HEK293T (cell line): Measurements from ENCODE around the gene OR10A3.

Experiments used
- ARNT ChIP-seq: fragments of 450-650 bp; IDR thresholded peaks from 2 replicates; pipeline ENCODE4 v1.6.1; 2017; ENCODE audit warnings: mild to moderate bottlenecking
- BHLHE40 ChIP-seq: fragments of 450-650 bp; IDR thresholded peaks from 2 replicates; pipeline ENCODE4 v1.6.1; 2016; ENCODE audit warnings: mild to moderate bottlenecking, moderate library complexity, borderline replicate concordance
- ELF4 ChIP-seq: fragments of 450-650 bp; IDR thresholded peaks from 2 replicates; pipeline ENCODE4 v1.6.1; 2017; ENCODE audit warnings: antibody characterized with exemption
- FOXA1 ChIP-seq: fragments of 450-650 bp; IDR thresholded peaks from 2 replicates; pipeline ENCODE4 v1.6.1; 2016; ENCODE audit warnings: mild to moderate bottlenecking
- FOXM1 ChIP-seq: fragments of 450-650 bp; IDR thresholded peaks from 2 replicates; pipeline ENCODE4 v1.6.1; 2017; ENCODE audit warnings: mild to moderate bottlenecking, borderline replicate concordance
- NFRKB ChIP-seq: fragments of 450-650 bp; IDR thresholded peaks from 2 replicates; pipeline ENCODE4 v1.6.1; 2016; ENCODE audit warnings: mild to moderate bottlenecking, moderate library complexity
- SP1 ChIP-seq: fragments of 450-650 bp; IDR thresholded peaks from 2 replicates; pipeline ENCODE4 v1.6.1; 2017
- SUZ12 ChIP-seq: fragments of 450-650 bp; IDR thresholded peaks from 2 replicates; pipeline ENCODE4 v1.6.1; 2016; ENCODE audit warnings: mild to moderate bottlenecking
- TARDBP ChIP-seq: fragments of 450-650 bp; IDR thresholded peaks from 2 replicates; pipeline ENCODE4 v1.6.1; 2016
- ZNF384 ChIP-seq: fragments of 450-650 bp; IDR thresholded peaks from 2 replicates; pipeline ENCODE4 v1.6.1; 2016

GRCh38 chr11:7896009-7896785, 45.3 kb downstream of the OR10A3 start:
- TF ChIP-seq SUZ12 (no peak), BHLHE40 (no peak), FOXM1 (no peak), ZNF384 (no peak), NFRKB (no peak), SP1 (no peak), FOXA1 (no peak), TARDBP (no peak), ARNT (no peak), ELF4 (no peak)
